Kidney capillary endothelial cell (primary cell): ENCODE data around the gene PPM1L.

Source experiments
- DNase-seq: peaks from one replicate; pipeline ENCODE4 v3.0.0-alpha.2; 2018; ENCODE audit warnings: low spot score

Gene PPM1L

GRCh38 chr3:160856450-160856849, 100.4 kb downstream of the PPM1L start:
- DNase-seq, result no peak

- DNase-seq, result no peak
Measured at GRCh38 chr3:160857476-160858119, 101.6 kb downstream of the PPM1L start.

- DNase-seq, result no peak
Measured at GRCh38 chr3:160860346-160860745, 104.3 kb downstream of the PPM1L start.

GRCh38 chr3:160869825-160870224, 113.8 kb downstream of the PPM1L start:
- DNase-seq, result no peak

GRCh38 chr3:160870327-160870726, 114.3 kb downstream of the PPM1L start:
- no peak for DNase-seq

GRCh38 chr3:160874736-160875135, 118.7 kb downstream of the PPM1L start:
- DNase-seq, result no peak

GRCh38 chr3:160876643-160877042, 120.6 kb downstream of the PPM1L start:
- DNase-seq, result no peak

GRCh38 chr3:160879859-160880258, 123.8 kb downstream of the PPM1L start:
- DNase-seq, result no peak

- peak; percentile 30 for DNase-seq
Measured at GRCh38 chr3:160883373-160883772, 127.3 kb downstream of the PPM1L start.

- peak; percentile 11 for DNase-seq
Measured at GRCh38 chr3:160885791-160886286, 129.8 kb downstream of the PPM1L start.

- DNase-seq, result no peak
Measured at GRCh38 chr3:160886421-160886820, 130.4 kb downstream of the PPM1L start.

- DNase-seq, result no peak
Measured at GRCh38 chr3:160893207-160893606, 137.2 kb downstream of the PPM1L start.

- DNase-seq, result no peak
Measured at GRCh38 chr3:160904691-160905090, 148.7 kb downstream of the PPM1L start.

- DNase-seq, result no peak
Measured at GRCh38 chr3:160906646-160907045, 150.6 kb downstream of the PPM1L start.

- DNase-seq, result no peak
Measured at GRCh38 chr3:160909917-160910316, 153.9 kb downstream of the PPM1L start.

- no peak for DNase-seq
Measured at GRCh38 chr3:160911411-160911810, 155.4 kb downstream of the PPM1L start.

- DNase-seq, result no peak
Measured at GRCh38 chr3:160916472-160916871, 160.4 kb downstream of the PPM1L start.

GRCh38 chr3:160919942-160920341, 163.9 kb downstream of the PPM1L start:
- DNase-seq, result no peak

GRCh38 chr3:160921020-160921635, 165.1 kb downstream of the PPM1L start:
- DNase-seq, result peak; percentile 53

- no peak for DNase-seq
Measured at GRCh38 chr3:160924776-160925175, 168.7 kb downstream of the PPM1L start.

GRCh38 chr3:160927620-160928019, 171.6 kb downstream of the PPM1L start:
- no peak for DNase-seq

GRCh38 chr3:160928183-160928726, 172.2 kb downstream of the PPM1L start:
- no peak for DNase-seq

- no peak for DNase-seq
Measured at GRCh38 chr3:160929595-160929994, 173.6 kb downstream of the PPM1L start.

- DNase-seq, result no peak
Measured at GRCh38 chr3:160931474-160931873, 175.4 kb downstream of the PPM1L start.
